GM19239 (cell line): ENCODE measurements around the gene ZC3HAV1.
"Not testable (repeated sequence)": the region's sequence is repeated elsewhere in the genome, so short reads cannot be mapped to it uniquely, and the experiment has no call there.

Experiments
- DNase-seq: peaks from one replicate; pipeline ENCODE4 v3.0.0; 2011; ENCODE audit warnings: low spot score; ENCODE audit not compliant: insufficient read length
- FAIRE-seq: peaks from 2 replicates; lab custom pipeline; 2011; peaks lifted over from hg19 to GRCh38; lab: Jason Lieb, UNC

The ZC3HAV1 gene

GRCh38 chr7:139109188-139109982, at the start of gene ZC3HAV1:
ZC3HAV1 (minus strand) TSS chr7:139109720; CDS start chr7:139109331, 389 bp downstream.
- DNase-seq (peak; percentile 58), FAIRE-seq (peak; percentile 88)

GRCh38 chr7:139153832-139154231, 44.3 kb upstream of the ZC3HAV1 start:
- FAIRE-seq (no peak), DNase-seq (no peak)

- FAIRE-seq (no peak), DNase-seq (no peak)
Measured at GRCh38 chr7:139152149-139152548, 42.6 kb upstream of the ZC3HAV1 start.

GRCh38 chr7:139139150-139139549, 29.6 kb upstream of the ZC3HAV1 start:
- FAIRE-seq (no peak), DNase-seq (no peak)

- peak; percentile 64 for DNase-seq
- FAIRE-seq, result peak; percentile 75
Measured at GRCh38 chr7:139133335-139134139, 24.0 kb upstream of the ZC3HAV1 start.

GRCh38 chr7:139132887-139133286, 23.4 kb upstream of the ZC3HAV1 start:
- peak; percentile 23 for FAIRE-seq

GRCh38 chr7:139131601-139132041, 22.1 kb upstream of the ZC3HAV1 start:
- no peak for FAIRE-seq
- DNase-seq, result no peak

More at GRCh38 chr7:139132887-139133286, 23.4 kb upstream of the ZC3HAV1 start:
- no peak for DNase-seq

- FAIRE-seq, result not testable (repeated sequence)
Measured at GRCh38 chr7:139129814-139130213, 20.3 kb upstream of the ZC3HAV1 start.

GRCh38 chr7:139127648-139128047, 18.1 kb upstream of the ZC3HAV1 start:
- peak; percentile 33 for FAIRE-seq
- no peak for DNase-seq

More at GRCh38 chr7:139129814-139130213, 20.3 kb upstream of the ZC3HAV1 start:
- DNase-seq, result not testable (repeated sequence)

- DNase-seq, result no peak
- FAIRE-seq, result no peak
Measured at GRCh38 chr7:139125657-139126056, 16.1 kb upstream of the ZC3HAV1 start.

- DNase-seq, FAIRE-seq: not testable (repeated sequence)
Measured at GRCh38 chr7:139124995-139125394, 15.5 kb upstream of the ZC3HAV1 start.

GRCh38 chr7:139124084-139124914, 14.8 kb upstream of the ZC3HAV1 start:
- DNase-seq (no peak), FAIRE-seq (peak; percentile 86)

GRCh38 chr7:139119486-139119849, 9.9 kb upstream of the ZC3HAV1 start:
- no peak for DNase-seq
- FAIRE-seq, result no peak

GRCh38 chr7:139118805-139119485, 9.4 kb upstream of the ZC3HAV1 start:
- FAIRE-seq (peak; percentile 82), DNase-seq (no peak)

- FAIRE-seq (no peak), DNase-seq (no peak)
Measured at GRCh38 chr7:139118234-139118804, 8.8 kb upstream of the ZC3HAV1 start.

GRCh38 chr7:139117599-139118233, 8.2 kb upstream of the ZC3HAV1 start:
- DNase-seq, result no peak
- peak; percentile 21 for FAIRE-seq

GRCh38 chr7:139116999-139117398, 7.5 kb upstream of the ZC3HAV1 start:
- DNase-seq (no peak), FAIRE-seq (no peak)

GRCh38 chr7:139115104-139115503, 5.6 kb upstream of the ZC3HAV1 start:
- DNase-seq, result no peak
- FAIRE-seq, result no peak

GRCh38 chr7:139114585-139114984, 5.1 kb upstream of the ZC3HAV1 start:
- FAIRE-seq (no peak), DNase-seq (no peak)
